Measurements from ENCODE around the gene DNMT3B. TPM values are rescaled to one million over a fixed set of nuclear protein-coding genes. Genes with fewer than 3 reads are reported as not detected.

The DNMT3B gene
- total and polyA plus RNA-seq, 2 donors (not counting 1 experiment from before 2014, with no cell fraction given): 0.15 to 0.47 TPM

GRCh38 chr20:32823078-32823477 lies 60.9 kb downstream of the DNMT3B start:
- Mint-ChIP-seq H3K9me3 (ENCODE audit: insufficient read depth) (no peaks in the 10 kb centered on the region), H3K4me1 (peaks cover 45% of the 10 kb centered on the region), H3K27me3 (no peaks in the 10 kb centered on the region), H3K4me3 (no peak overlapping the region), H3K27ac (no peak overlapping the region)
- TF ChIP-seq CTCF (IDR thresholded peaks at IDR 0.05): no peak
- no peak for TF ChIP-seq EZH2 (IDR thresholded peaks at IDR 0.05; ENCODE audit: borderline replicate concordance, insufficient read depth, low read depth, low read length, poor library complexity, severe bottlenecking)
- Histone ChIP-seq H2AFZ (ENCODE audit: insufficient read depth, low read depth, low read length, poor library complexity, severe bottlenecking) (no peak overlapping the region), H3K36me3 (replicated peaks in 1 of 2; ENCODE audit: control extremely low read depth in 1 of 2, control insufficient read depth in 1 of 2, extremely low read depth in 1 of 2, insufficient read depth in 2 of 2, low read length in 1 of 2) (peaks cover 8 to 11% of the 10 kb centered on the region in 2 experiments), H3K9me3 (ENCODE audit: control extremely low read depth in 1 of 3, control insufficient read depth in 2 of 3, insufficient read depth in 1 of 3, low read length in 2 of 3) (no peaks in the 10 kb centered on the region), H3K27me3 (replicated peaks in 1 of 4; ENCODE audit: control extremely low read depth in 1 of 4, control insufficient read depth in 3 of 4, insufficient read depth in 4 of 4, low read length in 3 of 4) (no peaks in the 10 kb centered on the region), H3K27ac (ENCODE audit: low read length in 2 of 2) (peak overlapping the region in 1 of 2 donors; percentile 8), H3K9ac (ENCODE audit: low read length) (no peak overlapping the region), H4K20me1 (ENCODE audit: control insufficient read depth, insufficient read depth, low read length, poor library complexity, severe bottlenecking) (peaks cover 69% of the 10 kb centered on the region), H3K4me2 (replicated peaks; ENCODE audit: low read depth, low read length, poor library complexity, severe bottlenecking) (no peak overlapping the region), H3K4me1 (ENCODE audit: control insufficient read depth in 2 of 2, insufficient read depth in 2 of 2, low read length in 2 of 2) (peaks cover 21% of the 10 kb centered on the region in 2 donors), H3K4me3 (ENCODE audit: control extremely low read depth in 1 of 5, extremely low read depth in 1 of 5, insufficient read depth in 1 of 5, low read depth in 2 of 5, low read length in 4 of 5) (no peak overlapping the region), H3K79me2 (ENCODE audit: control insufficient read depth, insufficient read depth, low read length) (peaks cover 88% of the 10 kb centered on the region)
- DNase-seq: no peak
- CTCF ChIA-PET: no interaction called here
- WGBS (ENCODE audit: insufficient coverage): 95% methylated on average over 2 of the region's 3 CpGs
- ATAC-seq (ENCODE audit: low read depth): no peak
- POLR2A ChIA-PET: no interaction called here
- intact Hi-C loops (cut with micrococcal nuclease): loop anchor here (5.0 to 10.0 kb wide), 2 partner anchors 286 to 992 kb away; partner anchors contain the start of gene CHMP4B

GRCh38 chr20:32823737-32824588 lies 61.8 kb downstream of the DNMT3B start:
- Mint-ChIP-seq H3K9me3 (ENCODE audit: insufficient read depth) (no peaks in the 10 kb centered on the region), H3K27ac (peak overlapping the region; percentile 15), H3K4me3 (no peak overlapping the region), H3K4me1 (peaks cover 43% of the 10 kb centered on the region), H3K27me3 (no peaks in the 10 kb centered on the region)
- TF ChIP-seq EZH2 (IDR thresholded peaks at IDR 0.05; ENCODE audit: borderline replicate concordance, insufficient read depth, low read depth, low read length, poor library complexity, severe bottlenecking) (no peak), CTCF (IDR thresholded peaks at IDR 0.05) (no peak)
- 100% methylated on average over 1 of the region's 7 CpGs for WGBS (ENCODE audit: insufficient coverage)
- H3K9me3 ChIP-seq (ENCODE audit: control extremely low read depth in 1 of 3, control insufficient read depth in 2 of 3, insufficient read depth in 1 of 3, low read length in 2 of 3): no peaks in the 10 kb centered on the region
- no peak overlapping the region for H3K4me2 ChIP-seq (replicated peaks; ENCODE audit: low read depth, low read length, poor library complexity, severe bottlenecking)
- ChIA-PET POLR2A (no interaction called here), CTCF (interaction anchor here (0.6 to 0.7 kb wide), 3 partner anchors 18 to 619 kb away, joined by 3 to 5 read pairs (median 3); partner anchors contain the start of gene SNTA1)
- no peak overlapping the region for H3K27ac ChIP-seq (ENCODE audit: low read length in 2 of 2)
- intact Hi-C loops (cut with micrococcal nuclease): loop anchor here (5.0 to 10.0 kb wide), 2 partner anchors 287 to 991 kb away; partner anchors contain the start of gene CHMP4B
- peaks cover 94% of the 10 kb centered on the region for H3K79me2 ChIP-seq (ENCODE audit: control insufficient read depth, insufficient read depth, low read length)
- peaks cover 21% of the 10 kb centered on the region in 2 donors for H3K4me1 ChIP-seq (ENCODE audit: control insufficient read depth in 2 of 2, insufficient read depth in 2 of 2, low read length in 2 of 2)
- DNase-seq: no peak
- no peaks in the 10 kb centered on the region for H3K27me3 ChIP-seq (replicated peaks in 1 of 4; ENCODE audit: control extremely low read depth in 1 of 4, control insufficient read depth in 3 of 4, insufficient read depth in 4 of 4, low read length in 3 of 4)
- no peak overlapping the region for H3K4me3 ChIP-seq (ENCODE audit: control extremely low read depth in 1 of 5, extremely low read depth in 1 of 5, insufficient read depth in 1 of 5, low read depth in 2 of 5, low read length in 4 of 5)
- no peak overlapping the region for H2AFZ ChIP-seq (ENCODE audit: insufficient read depth, low read depth, low read length, poor library complexity, severe bottlenecking)
- no peak overlapping the region for H3K9ac ChIP-seq (ENCODE audit: low read length)
- peaks cover 9 to 18% of the 10 kb centered on the region in 2 experiments for H3K36me3 ChIP-seq (replicated peaks in 1 of 2; ENCODE audit: control extremely low read depth in 1 of 2, control insufficient read depth in 1 of 2, extremely low read depth in 1 of 2, insufficient read depth in 2 of 2, low read length in 1 of 2)
- no peak for ATAC-seq (ENCODE audit: low read depth)
- H4K20me1 ChIP-seq (ENCODE audit: control insufficient read depth, insufficient read depth, low read length, poor library complexity, severe bottlenecking): peaks cover 78% of the 10 kb centered on the region
